GM18508 (cell line): ENCODE results near the gene CPED1.

ENCODE experiments used
- ATAC-seq: cut with Tn5 transposase; IDR thresholded peaks from one replicate; pipeline ENCODE4 v1.9.1; 2021; ENCODE audit warnings: moderate number of reproducible peaks; ENCODE audit not compliant: insufficient read depth, unreplicated experiment

The CPED1 gene

DNA sequence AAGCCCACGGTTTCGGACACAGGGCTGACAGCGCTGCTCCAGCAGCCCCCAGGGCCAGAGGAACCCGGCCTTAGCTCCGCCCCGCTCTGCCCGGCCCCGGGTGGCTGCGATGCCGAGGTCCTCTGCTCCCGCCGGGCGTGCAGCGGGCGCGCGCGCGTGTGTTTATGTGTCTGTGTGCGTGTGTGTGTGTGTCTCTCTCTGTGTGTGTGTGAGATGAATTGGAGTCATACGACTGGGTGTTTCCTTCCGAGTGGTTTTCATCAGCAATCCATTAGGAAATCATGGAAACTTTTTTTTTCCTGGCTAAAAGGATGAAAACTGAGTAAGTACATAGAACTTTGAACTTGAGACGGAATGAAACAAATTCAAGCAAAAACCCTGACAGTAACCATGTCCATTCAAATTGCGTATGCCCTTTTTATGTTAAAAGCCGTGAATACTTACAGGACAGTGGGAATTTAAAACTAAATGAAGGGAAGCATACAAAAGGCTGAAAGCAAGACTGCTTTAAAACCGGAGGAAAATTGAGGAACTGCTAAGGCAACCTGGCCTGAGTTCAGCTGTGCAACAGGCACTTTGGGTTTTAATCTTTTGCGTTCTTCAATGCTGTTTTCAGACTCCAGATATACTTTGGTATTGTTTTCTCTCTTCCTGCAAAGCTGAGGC, at the start of gene CPED1:
Gene CPED1 (plus strand): TSS at position 121 of the 666 bp plus-strand sequence. CDS start 911 bp downstream, outside the sequence.
- no peak for ATAC-seq

DNA sequence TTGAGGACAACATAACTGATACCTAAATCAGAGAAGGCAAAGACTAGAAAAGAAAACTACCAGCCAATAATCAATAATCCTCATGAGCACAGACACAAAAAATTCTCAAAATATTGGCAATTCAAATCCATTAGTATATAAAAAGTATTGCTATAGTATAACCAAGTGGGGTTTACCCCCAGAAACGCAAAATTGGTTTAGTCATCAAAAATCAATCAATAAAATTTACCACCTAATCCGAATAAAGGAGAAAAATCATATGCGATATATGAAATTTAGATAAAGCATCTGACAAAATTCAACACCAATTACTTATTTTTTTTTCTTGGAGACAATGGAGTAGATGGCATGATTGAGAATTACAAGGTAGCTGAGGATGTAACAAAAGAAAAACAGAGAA, 49.2 kb upstream of the CPED1 start:
- ATAC-seq = no peak

DNA sequence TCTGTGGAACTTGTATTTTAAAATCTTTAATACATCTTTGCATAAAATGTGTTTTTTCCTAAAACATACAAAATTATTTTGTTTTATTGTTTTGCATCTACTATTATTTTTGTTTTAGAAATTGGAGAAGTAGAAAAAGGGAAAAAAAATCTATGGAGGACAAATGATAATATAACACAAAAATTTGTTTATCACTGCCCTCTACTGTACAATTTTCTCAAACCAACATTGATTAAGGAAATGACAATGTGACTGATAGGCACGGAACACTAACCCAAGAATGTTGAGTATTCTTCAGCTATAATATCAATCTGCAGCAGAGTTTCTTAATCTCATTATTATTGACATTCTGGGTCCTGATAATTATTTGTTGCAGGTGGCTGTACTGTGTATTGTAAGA, 47.4 kb upstream of the CPED1 start:
- ATAC-seq = peak; percentile 51

GRCh38 chr7:120941856-120942255, 46.7 kb upstream of the CPED1 start:
- ATAC-seq = no peak

DNA sequence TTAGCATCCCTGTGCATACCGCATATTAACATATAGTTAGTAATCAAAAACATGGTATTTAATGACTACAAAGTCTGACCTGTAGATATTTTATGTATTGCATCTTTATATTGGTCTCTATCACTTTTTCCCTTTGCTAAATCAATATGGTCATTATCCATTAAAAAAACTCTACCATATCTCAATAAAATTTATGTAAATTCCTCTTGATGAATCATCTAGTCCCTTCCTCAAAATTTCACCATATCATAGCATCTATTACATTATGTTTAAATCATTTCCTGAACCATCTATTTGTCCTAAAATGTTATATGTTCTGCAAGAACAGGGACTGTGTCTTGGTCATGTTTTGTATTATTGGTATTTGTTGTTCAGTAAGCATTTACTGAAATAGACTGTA, 45.6 kb upstream of the CPED1 start:
- ATAC-seq = no peak

- no peak for ATAC-seq
Measured at GRCh38 chr7:120944826-120945562, 43.5 kb upstream of the CPED1 start.

- ATAC-seq = no peak
Measured at GRCh38 chr7:120947980-120948379, 40.5 kb upstream of the CPED1 start.

- ATAC-seq = no peak
Measured at GRCh38 chr7:120949393-120949911, 39.1 kb upstream of the CPED1 start.

- no peak for ATAC-seq
Measured at GRCh38 chr7:120949998-120950538, 38.4 kb upstream of the CPED1 start.

GRCh38 chr7:120950539-120951308, 37.8 kb upstream of the CPED1 start, which contains the start of gene ING3:
TSS of gene ING3 (plus strand) at chr7:120950777. CDS start at chr7:120950897, 120 bp downstream.
- ATAC-seq = peak; percentile 97

GRCh38 chr7:120951309-120951699, 37.2 kb upstream of the CPED1 start:
- ATAC-seq = no peak

DNA sequence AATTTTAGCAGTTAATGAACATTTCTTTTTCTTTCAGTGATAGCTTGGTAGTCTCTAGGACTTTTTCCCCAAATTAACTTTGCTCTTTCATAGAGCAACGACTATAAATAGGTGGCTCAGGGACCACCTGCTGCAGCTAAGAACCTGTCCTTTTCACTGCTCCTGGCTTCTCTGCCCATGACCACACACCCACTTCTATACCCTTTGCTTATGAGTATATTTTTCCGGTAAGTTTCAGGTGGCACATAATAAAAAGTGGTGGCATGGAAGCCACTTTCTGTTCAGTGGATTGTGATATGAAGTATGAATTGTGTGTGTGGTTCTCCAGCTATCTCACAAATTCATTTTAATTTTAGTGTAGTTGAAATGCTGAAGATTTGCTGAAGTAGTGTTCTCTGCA, 36.7 kb upstream of the CPED1 start:
- no peak for ATAC-seq

GRCh38 chr7:120955577-120956149, 32.8 kb upstream of the CPED1 start:
- ATAC-seq = peak; percentile 67

- no peak for ATAC-seq
Measured at GRCh38 chr7:120959929-120960484, 28.5 kb upstream of the CPED1 start.

- ATAC-seq = no peak
Measured at GRCh38 chr7:120960714-120961113, 27.8 kb upstream of the CPED1 start.

GRCh38 chr7:120961638-120962173, 26.8 kb upstream of the CPED1 start:
- ATAC-seq = no peak

GRCh38 chr7:120964088-120964487, 24.4 kb upstream of the CPED1 start:
- ATAC-seq = no peak

- no peak for ATAC-seq
Measured at GRCh38 chr7:120966961-120967360, 21.6 kb upstream of the CPED1 start.

- no peak for ATAC-seq
Measured at GRCh38 chr7:120973849-120974248, 14.7 kb upstream of the CPED1 start.
